SU-DHL-6 (cell line): ENCODE measurements around the gene IL1RL1.

Source experiments
- EZH2phosphoT487 ChIP-seq: fragments of 200-600 bp; sonication (generic), shearing (Covaris generic); conservative IDR thresholded peaks from 2 replicates; pipeline ENCODE4 v1.6.1; 2018; ENCODE audit warnings: mild to moderate bottlenecking, antibody characterized with exemption, low read length, moderate library complexity, mixed read lengths
- TF ChIP-seq, protein P1 (sequence below): fragments of 200-600 bp; sonication (generic); IDR thresholded peaks from one replicate; pipeline ENCODE4 v1.5.1; 2017; ENCODE audit warnings: antibody characterized with exemption, mild to moderate bottlenecking, low read length, moderate library complexity; ENCODE audit not compliant: insufficient read depth, poor library complexity, severe bottlenecking

- TF ChIP-seq, protein P1, sequence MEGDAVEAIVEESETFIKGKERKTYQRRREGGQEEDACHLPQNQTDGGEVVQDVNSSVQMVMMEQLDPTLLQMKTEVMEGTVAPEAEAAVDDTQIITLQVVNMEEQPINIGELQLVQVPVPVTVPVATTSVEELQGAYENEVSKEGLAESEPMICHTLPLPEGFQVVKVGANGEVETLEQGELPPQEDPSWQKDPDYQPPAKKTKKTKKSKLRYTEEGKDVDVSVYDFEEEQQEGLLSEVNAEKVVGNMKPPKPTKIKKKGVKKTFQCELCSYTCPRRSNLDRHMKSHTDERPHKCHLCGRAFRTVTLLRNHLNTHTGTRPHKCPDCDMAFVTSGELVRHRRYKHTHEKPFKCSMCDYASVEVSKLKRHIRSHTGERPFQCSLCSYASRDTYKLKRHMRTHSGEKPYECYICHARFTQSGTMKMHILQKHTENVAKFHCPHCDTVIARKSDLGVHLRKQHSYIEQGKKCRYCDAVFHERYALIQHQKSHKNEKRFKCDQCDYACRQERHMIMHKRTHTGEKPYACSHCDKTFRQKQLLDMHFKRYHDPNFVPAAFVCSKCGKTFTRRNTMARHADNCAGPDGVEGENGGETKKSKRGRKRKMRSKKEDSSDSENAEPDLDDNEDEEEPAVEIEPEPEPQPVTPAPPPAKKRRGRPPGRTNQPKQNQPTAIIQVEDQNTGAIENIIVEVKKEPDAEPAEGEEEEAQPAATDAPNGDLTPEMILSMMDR: no peak
- TF ChIP-seq EZH2phosphoT487: no peak
Observed at GRCh38 chr2:102303589-102303988, 7.8 kb upstream of the IL1RL1 start.
